ENCODE results near the gene PPAT.

PPAT gene

DNA sequence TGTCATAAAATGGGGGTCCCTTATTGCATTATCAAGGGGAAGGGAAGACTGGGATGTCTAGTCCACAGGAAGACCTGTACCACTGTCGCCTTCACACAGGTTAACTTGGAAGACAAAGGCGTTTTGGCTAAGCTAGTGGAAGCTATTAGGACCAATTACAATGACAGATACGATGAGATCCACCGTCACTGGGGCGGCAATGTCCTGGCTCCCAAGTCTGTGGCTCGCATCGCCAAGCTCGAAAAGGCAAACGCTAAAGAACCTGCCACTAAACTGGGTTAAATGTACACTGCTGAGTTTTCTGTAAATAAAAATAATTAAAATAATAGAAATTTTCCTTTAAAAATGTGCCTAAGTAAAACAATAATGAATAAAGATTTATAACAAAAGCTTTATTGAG lies 78.8 kb downstream of the PPAT start:
- H3K4me1 ChIP-seq (ENCODE audit: control insufficient read depth, low read depth, low read length), result no peaks in the 10 kb centered on the region
- DNase-seq, result no peak

DNA sequence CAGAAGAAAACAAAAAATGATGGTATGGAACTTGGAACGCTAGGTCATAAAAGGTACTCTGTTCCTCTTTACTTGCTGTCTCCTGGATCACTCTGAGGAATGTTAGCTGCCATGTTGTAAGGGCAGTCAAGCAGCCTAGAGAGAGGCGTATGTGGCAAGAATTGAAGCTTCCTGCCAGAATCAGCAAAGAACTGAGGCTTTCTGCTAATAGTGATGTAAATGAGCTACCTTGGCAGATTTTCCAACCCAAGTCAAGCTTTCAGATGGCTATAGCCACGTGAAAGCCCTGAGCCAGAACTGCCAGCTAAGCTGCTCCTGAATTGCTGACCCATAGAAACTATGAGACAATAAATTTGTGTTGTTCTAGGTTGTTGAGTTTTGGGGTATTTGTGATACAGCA lies 86.8 kb downstream of the PPAT start:
- no peaks in the 10 kb centered on the region for H3K27me3 ChIP-seq (ENCODE audit: insufficient read depth, low read length, poor library complexity)
- H2BK5ac ChIP-seq (ENCODE audit: low read length), result no peak overlapping the region
- H3K4me1 ChIP-seq (ENCODE audit: control insufficient read depth, low read depth, low read length), result no peaks in the 10 kb centered on the region
- H4K5ac ChIP-seq (ENCODE audit: low read length), result no peak overlapping the region
- H3K79me1 ChIP-seq (ENCODE audit: low read length), result no peaks in the 10 kb centered on the region
- no peak overlapping the region for H3K4ac ChIP-seq (ENCODE audit: low read depth, low read length)
- H2BK120ac ChIP-seq (ENCODE audit: low read depth, low read length), result no peak overlapping the region
- no peak overlapping the region for H3K27ac ChIP-seq (ENCODE audit: low read depth, low read length)
- H3K79me2 ChIP-seq (ENCODE audit: control insufficient read depth, insufficient read depth, low read length), result no peaks in the 10 kb centered on the region
- no peak overlapping the region for H3K56ac ChIP-seq (ENCODE audit: low read length)
- no peak overlapping the region for H3K4me2 ChIP-seq (ENCODE audit: low read length)
- no peak overlapping the region for H3K4me3 ChIP-seq (ENCODE audit: low read length)
- H2BK15ac ChIP-seq (replicated peaks; ENCODE audit: low read depth), result no peak overlapping the region
- no CpG with 5 or more reads among the region's 3 CpGs for WGBS (ENCODE audit: extremely low coverage, insufficient coverage, low lambda C conversion rate)
- H3K9ac ChIP-seq (ENCODE audit: low read length), result no peak overlapping the region
- no peak overlapping the region for H2AK5ac ChIP-seq (ENCODE audit: low read length)
- no peak for DNase-seq
- no peak overlapping the region for H3K23ac ChIP-seq (ENCODE audit: low read length)
- no peak overlapping the region for H4K8ac ChIP-seq (ENCODE audit: low read depth, low read length)
- H3K18ac ChIP-seq (ENCODE audit: low read length), result no peak overlapping the region
- no peaks in the 10 kb centered on the region for H3K36me3 ChIP-seq (ENCODE audit: control insufficient read depth, insufficient read depth, low read length)

More for the DNA sequence above, 78.8 kb downstream of the PPAT start:
- no peak overlapping the region for H3K23ac ChIP-seq (ENCODE audit: low read length)
- H3K27me3 ChIP-seq (ENCODE audit: insufficient read depth, low read length, poor library complexity), result no peaks in the 10 kb centered on the region
- H3K79me1 ChIP-seq (ENCODE audit: low read length), result no peaks in the 10 kb centered on the region
- H2BK5ac ChIP-seq (ENCODE audit: low read length), result no peak overlapping the region
- no CpG with 5 or more reads among the region's 9 CpGs for WGBS (ENCODE audit: extremely low coverage, insufficient coverage, low lambda C conversion rate)
- H3K27ac ChIP-seq (ENCODE audit: low read depth, low read length), result no peak overlapping the region
- H2BK15ac ChIP-seq (replicated peaks; ENCODE audit: low read depth), result no peak overlapping the region
- no peaks in the 10 kb centered on the region for H3K79me2 ChIP-seq (ENCODE audit: control insufficient read depth, insufficient read depth, low read length)
- no peaks in the 10 kb centered on the region for H3K36me3 ChIP-seq (ENCODE audit: control insufficient read depth, insufficient read depth, low read length)
- no peak overlapping the region for H3K4me3 ChIP-seq (ENCODE audit: low read length)
- no peak overlapping the region for H3K4me2 ChIP-seq (ENCODE audit: low read length)
- H3K9ac ChIP-seq (ENCODE audit: low read length), result no peak overlapping the region
- no peak overlapping the region for H3K56ac ChIP-seq (ENCODE audit: low read length)
- H3K18ac ChIP-seq (ENCODE audit: low read length), result no peak overlapping the region
- H4K8ac ChIP-seq (ENCODE audit: low read depth, low read length), result no peak overlapping the region
- no peak overlapping the region for H2BK120ac ChIP-seq (ENCODE audit: low read depth, low read length)
- no peak overlapping the region for H3K4ac ChIP-seq (ENCODE audit: low read depth, low read length)
- no peak overlapping the region for H4K5ac ChIP-seq (ENCODE audit: low read length)
- no peak overlapping the region for H2AK5ac ChIP-seq (ENCODE audit: low read length)

DNA sequence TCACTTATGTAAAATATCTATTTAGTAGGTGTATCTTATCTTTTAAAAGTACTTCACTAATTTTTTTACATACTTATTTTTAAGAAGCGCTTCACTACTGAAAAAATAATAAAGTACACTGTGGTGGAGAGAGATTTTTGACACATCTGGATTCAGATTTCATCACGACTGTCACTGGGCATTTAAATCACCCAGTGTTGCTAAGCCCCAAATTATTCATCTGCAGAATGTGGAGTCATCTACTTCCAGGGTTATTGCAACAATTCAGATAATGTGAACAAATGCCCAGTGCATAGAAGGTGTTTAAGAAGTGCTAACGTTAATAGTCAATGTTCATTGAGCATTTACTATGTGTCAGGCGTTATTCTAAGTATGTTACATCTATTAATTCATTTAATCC lies 90.0 kb downstream of the PPAT start:
- H3K4ac ChIP-seq (ENCODE audit: low read depth, low read length), result no peak overlapping the region
- no peaks in the 10 kb centered on the region for H3K27me3 ChIP-seq (ENCODE audit: insufficient read depth, low read length, poor library complexity)
- DNase-seq, result no peak
- H3K4me1 ChIP-seq (ENCODE audit: control insufficient read depth, low read depth, low read length), result no peaks in the 10 kb centered on the region
- no peak overlapping the region for H3K56ac ChIP-seq (ENCODE audit: low read length)
- no peak overlapping the region for H2BK15ac ChIP-seq (replicated peaks; ENCODE audit: low read depth)
- no peak overlapping the region for H3K23ac ChIP-seq (ENCODE audit: low read length)
- no peaks in the 10 kb centered on the region for H3K79me1 ChIP-seq (ENCODE audit: low read length)
- H4K5ac ChIP-seq (ENCODE audit: low read length), result no peak overlapping the region
- H3K18ac ChIP-seq (ENCODE audit: low read length), result no peak overlapping the region
- no peaks in the 10 kb centered on the region for H3K36me3 ChIP-seq (ENCODE audit: control insufficient read depth, insufficient read depth, low read length)
- no peak overlapping the region for H3K27ac ChIP-seq (ENCODE audit: low read depth, low read length)
- no peak overlapping the region for H3K4me3 ChIP-seq (ENCODE audit: low read length)
- no peak overlapping the region for H2AK5ac ChIP-seq (ENCODE audit: low read length)
- no peaks in the 10 kb centered on the region for H3K79me2 ChIP-seq (ENCODE audit: control insufficient read depth, insufficient read depth, low read length)
- no peak overlapping the region for H2BK5ac ChIP-seq (ENCODE audit: low read length)
- no peak overlapping the region for H4K8ac ChIP-seq (ENCODE audit: low read depth, low read length)
- no peak overlapping the region for H3K9ac ChIP-seq (ENCODE audit: low read length)
- WGBS (ENCODE audit: extremely low coverage, insufficient coverage, low lambda C conversion rate), result no CpG with 5 or more reads among the region's 4 CpGs
- H3K4me2 ChIP-seq (ENCODE audit: low read length), result no peak overlapping the region
- no peak overlapping the region for H2BK120ac ChIP-seq (ENCODE audit: low read depth, low read length)
